ENCODE results near the gene AGK.

The AGK gene

DNA sequence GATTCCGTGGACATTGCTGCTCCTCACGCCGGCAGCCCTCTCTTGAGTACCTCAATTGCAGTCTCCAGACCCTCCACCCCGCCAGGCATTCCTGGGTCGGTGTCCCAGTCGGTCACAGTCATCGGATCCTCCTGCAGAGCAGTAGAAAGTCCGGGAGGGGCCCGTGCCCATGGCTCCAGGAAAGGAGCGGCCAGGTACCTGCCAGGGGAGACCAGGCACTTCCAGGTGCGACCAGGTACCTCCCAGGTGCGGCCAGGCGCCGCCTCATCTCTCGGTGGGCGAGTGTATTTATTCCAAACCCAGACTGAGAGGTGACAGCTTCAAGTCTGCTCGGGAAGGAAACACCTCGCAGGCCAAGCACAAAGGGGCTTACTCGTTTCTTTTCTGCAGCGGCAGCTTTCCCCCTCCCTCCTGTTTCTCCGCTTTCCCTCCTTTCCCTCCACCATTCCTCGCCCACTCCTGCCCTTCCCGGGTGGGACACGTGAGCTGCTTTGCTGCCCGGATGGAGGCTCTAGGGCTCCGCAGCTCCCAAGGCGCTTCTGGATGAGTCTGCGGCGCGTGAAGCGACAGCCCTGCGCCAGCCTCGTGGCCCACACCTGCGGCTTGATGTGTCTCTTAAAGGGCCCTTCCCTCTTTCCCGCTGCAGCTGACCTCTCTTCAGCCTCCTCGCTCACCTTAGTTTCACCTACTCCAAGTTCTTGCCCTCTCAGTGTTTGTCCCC is 39.4 kb upstream of the AGK start:
- TF ChIP-seq GABPA (IDR thresholded peaks at IDR 0.05; ENCODE audit: low read depth) = no peak
- no peak for TF ChIP-seq POLR2AphosphoS5 (IDR thresholded peaks at IDR 0.05; ENCODE audit: low read depth)
- no peak for TF ChIP-seq REST (IDR thresholded peaks at IDR 0.05; ENCODE audit: insufficient replicate concordance, low read depth)
- no peak for TF ChIP-seq SPI1 (IDR thresholded peaks at IDR 0.05; ENCODE audit: borderline replicate concordance, low read depth)
- TF ChIP-seq, protein P1, sequence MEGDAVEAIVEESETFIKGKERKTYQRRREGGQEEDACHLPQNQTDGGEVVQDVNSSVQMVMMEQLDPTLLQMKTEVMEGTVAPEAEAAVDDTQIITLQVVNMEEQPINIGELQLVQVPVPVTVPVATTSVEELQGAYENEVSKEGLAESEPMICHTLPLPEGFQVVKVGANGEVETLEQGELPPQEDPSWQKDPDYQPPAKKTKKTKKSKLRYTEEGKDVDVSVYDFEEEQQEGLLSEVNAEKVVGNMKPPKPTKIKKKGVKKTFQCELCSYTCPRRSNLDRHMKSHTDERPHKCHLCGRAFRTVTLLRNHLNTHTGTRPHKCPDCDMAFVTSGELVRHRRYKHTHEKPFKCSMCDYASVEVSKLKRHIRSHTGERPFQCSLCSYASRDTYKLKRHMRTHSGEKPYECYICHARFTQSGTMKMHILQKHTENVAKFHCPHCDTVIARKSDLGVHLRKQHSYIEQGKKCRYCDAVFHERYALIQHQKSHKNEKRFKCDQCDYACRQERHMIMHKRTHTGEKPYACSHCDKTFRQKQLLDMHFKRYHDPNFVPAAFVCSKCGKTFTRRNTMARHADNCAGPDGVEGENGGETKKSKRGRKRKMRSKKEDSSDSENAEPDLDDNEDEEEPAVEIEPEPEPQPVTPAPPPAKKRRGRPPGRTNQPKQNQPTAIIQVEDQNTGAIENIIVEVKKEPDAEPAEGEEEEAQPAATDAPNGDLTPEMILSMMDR (IDR thresholded peaks at IDR 0.05; ENCODE audit: insufficient read depth, low read length) = no peak
- Histone ChIP-seq H3K27me3 (ENCODE audit: insufficient read depth, poor library complexity, severe bottlenecking) (peaks cover 29% of the 10 kb centered on the region), H3K4me3 (replicated peaks; ENCODE audit: insufficient read depth, low read length) (no peak overlapping the region), H3K27ac (replicated peaks) (no peak overlapping the region)
- no peak for DNase-seq (ENCODE audit: low read depth in 1 of 2, low spot score in 1 of 2)

- Histone ChIP-seq H3K27ac (replicated peaks) (no peak overlapping the region), H3K4me3 (replicated peaks; ENCODE audit: insufficient read depth, low read length) (no peak overlapping the region), H3K27me3 (ENCODE audit: insufficient read depth, poor library complexity, severe bottlenecking) (peaks cover 29% of the 10 kb centered on the region)
- no peak for DNase-seq (ENCODE audit: low read depth in 1 of 2, low spot score in 1 of 2)
- TF ChIP-seq, protein P1 (IDR thresholded peaks at IDR 0.05; ENCODE audit: insufficient read depth, low read length) = no peak
- no peak for TF ChIP-seq POLR2AphosphoS5 (IDR thresholded peaks at IDR 0.05; ENCODE audit: low read depth)
- TF ChIP-seq SPI1 (IDR thresholded peaks at IDR 0.05; ENCODE audit: borderline replicate concordance, low read depth) = no peak
- no peak for TF ChIP-seq REST (IDR thresholded peaks at IDR 0.05; ENCODE audit: insufficient replicate concordance, low read depth)
- TF ChIP-seq GABPA (IDR thresholded peaks at IDR 0.05; ENCODE audit: low read depth) = no peak
These were observed 38.6 kb upstream of the AGK start for GRCh38 chr7:141512597-141512996.

DNA sequence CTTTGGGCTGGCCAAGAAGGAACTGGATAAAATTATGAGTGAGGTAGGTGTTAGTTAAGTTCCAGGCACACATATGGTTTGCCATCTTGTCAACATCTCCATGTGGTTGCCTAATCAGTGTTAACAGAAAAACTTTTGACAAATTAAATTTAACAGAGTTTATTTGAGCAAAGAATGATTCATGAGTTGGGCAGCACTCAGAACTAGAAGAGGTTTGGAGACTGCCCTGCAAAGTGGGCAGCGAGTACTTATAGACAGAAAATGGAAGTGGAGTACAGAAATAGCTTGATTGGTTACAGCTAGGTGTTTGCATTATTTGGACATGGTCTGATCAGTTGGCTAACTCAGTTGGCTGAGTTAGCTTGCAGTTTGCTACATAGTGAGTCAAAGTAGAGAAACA is 37.5 kb upstream of the AGK start:
- TF ChIP-seq GABPA (IDR thresholded peaks at IDR 0.05; ENCODE audit: low read depth) = no peak
- no peak for TF ChIP-seq REST (IDR thresholded peaks at IDR 0.05; ENCODE audit: insufficient replicate concordance, low read depth)
- TF ChIP-seq SPI1 (IDR thresholded peaks at IDR 0.05; ENCODE audit: borderline replicate concordance, low read depth) = no peak
- TF ChIP-seq POLR2AphosphoS5 (IDR thresholded peaks at IDR 0.05; ENCODE audit: low read depth) = no peak
- TF ChIP-seq, protein P1 (IDR thresholded peaks at IDR 0.05; ENCODE audit: insufficient read depth, low read length) = no peak
- no peak overlapping the region for H3K4me3 ChIP-seq (replicated peaks; ENCODE audit: insufficient read depth, low read length)
- no peak overlapping the region for H3K27ac ChIP-seq (replicated peaks)
- H3K27me3 ChIP-seq (ENCODE audit: insufficient read depth, poor library complexity, severe bottlenecking) = peaks cover 29% of the 10 kb centered on the region
- no peak for DNase-seq (ENCODE audit: low read depth in 1 of 2, low spot score in 1 of 2)

Measured in HL-60 (cell line).